HG03196 (cell line): Measurements from ENCODE around the gene KRTAP17-1.
"Not testable (repeated sequence)": the region's sequence is repeated elsewhere in the genome, so short reads cannot be mapped to it uniquely, and the experiment has no call there.

Experiments
- ATAC-seq: cut with Tn5 transposase; IDR thresholded peaks from one replicate; pipeline ENCODE4 v1.9.1; 2021; ENCODE audit not compliant: unreplicated experiment

Gene KRTAP17-1

GRCh38 chr17:41307647-41308046 lies 7.9 kb downstream of the KRTAP17-1 start:
- ATAC-seq, result no peak

- no peak for ATAC-seq
Measured at GRCh38 chr17:41304091-41304490, 11.4 kb downstream of the KRTAP17-1 start.

DNA sequence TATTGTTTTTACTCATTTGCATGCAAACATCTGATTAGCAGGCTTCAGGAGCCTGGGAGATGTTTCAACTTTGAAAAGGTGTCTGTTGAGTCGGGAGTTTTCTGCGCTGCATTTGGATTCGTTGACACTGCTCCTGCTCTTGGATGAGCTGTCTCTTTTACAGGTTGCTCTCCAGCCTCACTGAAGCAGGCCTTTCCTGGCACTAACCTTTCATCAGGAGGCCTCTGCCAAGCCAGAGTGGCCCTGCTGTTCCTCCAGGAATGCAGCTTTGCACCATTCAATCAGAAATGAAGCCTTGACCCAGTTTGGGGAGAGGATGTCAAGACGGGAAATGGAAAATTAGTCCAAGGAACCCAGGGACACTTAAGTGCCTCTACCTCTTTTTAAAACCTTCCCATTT lies 12.5 kb downstream of the KRTAP17-1 start:
- no peak for ATAC-seq

- no peak for ATAC-seq
Measured at GRCh38 chr17:41301916-41302901, 13.3 kb downstream of the KRTAP17-1 start, which contains the start of gene KRTAP29-1. KRTAP29-1 (minus strand) TSS chr17:41302851; CDS start chr17:41302851, 0 bp downstream.

DNA sequence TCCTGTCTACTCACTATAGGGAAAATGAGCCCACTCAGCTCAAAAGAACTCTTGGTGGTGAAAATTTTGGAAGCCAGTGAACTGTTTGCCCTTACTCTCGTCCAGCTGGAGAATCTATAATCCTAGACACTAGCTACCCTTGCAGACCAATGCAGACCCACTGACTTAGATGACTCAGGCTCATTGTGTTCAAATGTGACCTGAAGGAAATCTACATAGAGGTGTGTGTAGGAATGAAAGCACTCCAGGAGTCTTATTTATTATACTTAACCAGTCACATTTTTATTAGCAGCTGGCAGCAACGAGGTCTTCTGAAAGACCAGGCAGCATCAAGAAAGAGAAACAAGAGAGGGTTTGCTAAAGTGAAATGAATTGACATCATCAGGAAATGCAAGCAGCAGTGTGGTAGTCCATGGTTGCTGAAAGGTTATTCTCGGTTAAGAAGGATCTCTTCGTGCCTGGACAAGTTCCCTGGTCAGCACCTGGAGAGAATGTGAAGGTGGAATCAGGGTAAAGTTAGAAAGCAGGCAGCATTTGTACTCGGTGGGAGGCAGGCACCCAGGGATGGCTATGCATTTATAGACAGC lies 14.2 kb downstream of the KRTAP17-1 start:
- ATAC-seq, result no peak

DNA sequence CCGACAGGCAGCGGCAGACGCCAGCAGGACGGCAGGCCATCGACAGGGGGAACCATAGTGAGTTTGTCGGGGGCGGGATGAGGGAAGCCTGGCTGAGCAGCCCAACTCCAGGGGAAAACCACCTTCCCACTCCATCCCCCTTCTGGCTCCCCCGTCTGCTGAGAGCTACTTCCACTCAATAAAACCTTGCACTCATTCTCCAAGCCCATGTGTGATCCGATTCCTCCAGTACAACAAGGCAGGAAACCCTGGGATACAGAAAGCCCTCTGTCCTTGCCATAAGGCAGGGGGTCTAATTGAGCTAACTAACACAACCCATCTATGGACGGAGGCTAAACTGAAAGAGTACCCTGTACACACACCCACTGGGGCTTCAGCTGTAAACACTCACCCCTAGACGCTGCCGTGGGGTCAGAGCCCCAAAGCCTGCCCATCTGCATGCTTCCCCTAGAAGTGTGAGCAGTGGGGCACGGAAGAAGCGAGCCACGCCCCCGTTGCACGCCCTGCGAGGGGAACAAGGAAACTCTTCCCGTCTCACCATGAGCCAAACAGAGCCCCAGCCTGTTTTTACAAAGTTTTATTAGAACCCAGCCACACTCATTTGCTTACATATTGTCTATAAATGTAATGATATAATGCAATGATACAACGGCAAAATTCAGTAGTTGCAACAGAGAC lies 16.9 kb downstream of the KRTAP17-1 start:
- ATAC-seq, result no peak

- no peak for ATAC-seq
Measured at GRCh38 chr17:41296846-41297245, 18.7 kb downstream of the KRTAP17-1 start.

- ATAC-seq, result no peak
Measured at GRCh38 chr17:41294016-41294415, 21.5 kb downstream of the KRTAP17-1 start.

GRCh38 chr17:41287050-41287449 lies 28.5 kb downstream of the KRTAP17-1 start:
- no peak for ATAC-seq

- no peak for ATAC-seq
Measured at GRCh38 chr17:41284546-41284945, 31.0 kb downstream of the KRTAP17-1 start.

DNA sequence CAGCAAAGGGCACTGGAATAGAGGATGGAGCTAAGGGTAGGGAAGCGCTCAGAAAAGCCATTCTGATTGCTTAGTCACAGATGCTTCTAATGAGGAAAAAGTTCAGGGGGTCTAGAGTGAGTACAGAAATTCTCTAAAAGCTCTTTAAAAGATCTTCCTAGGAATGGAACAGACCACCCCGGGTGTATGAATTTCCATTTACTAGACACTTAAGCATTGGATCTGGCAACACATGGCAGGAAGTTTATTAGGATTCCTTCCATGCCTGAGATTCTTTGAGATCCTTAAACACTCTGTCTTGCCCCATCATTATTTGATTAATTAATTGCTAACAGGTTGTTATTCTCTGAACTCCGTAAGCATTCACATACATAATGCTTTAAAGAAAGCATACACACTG lies 31.5 kb downstream of the KRTAP17-1 start:
- ATAC-seq, result no peak

DNA sequence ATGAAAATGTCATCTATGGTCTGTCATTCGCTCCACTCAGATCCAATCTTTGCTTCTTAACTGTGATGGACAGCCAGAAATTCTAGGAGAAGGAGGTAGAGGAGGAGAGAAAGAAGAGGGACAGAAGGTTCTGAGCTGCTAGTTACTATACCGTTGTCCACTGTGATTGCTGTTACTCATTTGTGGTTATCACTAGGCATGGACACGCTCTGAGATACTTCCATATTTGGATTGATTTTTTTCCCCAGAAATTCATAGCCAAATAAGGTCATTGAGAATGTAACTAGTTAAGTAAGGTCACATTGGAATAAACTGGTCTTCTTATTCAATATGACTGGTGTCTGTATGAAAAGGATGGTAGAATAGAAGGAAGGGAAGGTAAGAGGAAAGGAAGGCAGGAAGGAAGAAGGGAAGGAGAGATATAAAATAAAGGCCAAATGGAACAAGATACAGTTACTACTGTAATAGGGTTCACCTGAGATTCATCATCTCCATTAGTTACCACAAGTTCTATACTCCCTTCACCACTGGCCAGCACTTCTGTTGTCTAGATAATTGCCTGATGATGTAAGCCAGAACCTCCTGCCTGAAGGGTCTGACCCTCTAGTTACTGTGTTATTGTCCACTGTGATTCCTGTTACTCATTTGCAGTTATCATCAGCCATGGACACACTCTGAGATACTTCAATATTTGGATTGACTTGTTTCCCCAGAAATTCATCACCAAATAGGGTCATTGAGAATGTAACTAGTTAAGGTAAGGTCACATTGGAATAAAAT lies 37.1 kb downstream of the KRTAP17-1 start:
- no peak for ATAC-seq

DNA sequence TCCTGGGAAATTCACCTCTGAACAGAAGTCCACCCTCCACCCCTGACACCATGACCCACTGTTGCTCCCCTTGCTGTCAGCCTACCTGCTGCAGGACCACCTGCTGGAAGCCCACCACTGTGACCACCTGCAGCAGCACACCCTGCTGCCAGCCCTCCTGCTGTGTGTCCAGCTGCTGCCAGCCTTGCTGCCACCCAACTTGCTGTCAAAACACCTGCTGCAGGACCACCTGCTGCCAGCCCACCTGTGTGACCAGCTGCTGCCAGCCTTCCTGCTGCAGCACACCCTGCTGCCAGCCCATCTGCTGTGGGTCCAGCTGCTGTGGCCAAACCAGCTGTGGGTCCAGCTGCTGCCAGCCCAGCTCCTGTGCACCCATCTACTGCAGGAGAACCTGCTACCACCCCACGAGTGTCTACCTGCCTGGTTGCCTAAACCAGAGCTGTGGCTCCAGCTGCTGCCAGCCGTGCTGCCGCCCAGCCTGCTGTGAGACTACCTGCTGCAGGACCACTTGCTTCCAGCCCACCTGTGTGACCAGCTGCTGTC lies 39.8 kb downstream of the KRTAP17-1 start, which contains the start of gene KRTAP9-7:
Gene KRTAP9-7, plus strand, starts transcription at position 51 of the 543 bp plus-strand sequence. Its CDS starts 0 bp downstream, at position 51.
- not testable (repeated sequence) for ATAC-seq

GRCh38 chr17:41271858-41272257 lies 43.7 kb downstream of the KRTAP17-1 start:
- ATAC-seq, result no peak

GRCh38 chr17:41271323-41271722 lies 44.2 kb downstream of the KRTAP17-1 start:
- not testable (repeated sequence) for ATAC-seq

DNA sequence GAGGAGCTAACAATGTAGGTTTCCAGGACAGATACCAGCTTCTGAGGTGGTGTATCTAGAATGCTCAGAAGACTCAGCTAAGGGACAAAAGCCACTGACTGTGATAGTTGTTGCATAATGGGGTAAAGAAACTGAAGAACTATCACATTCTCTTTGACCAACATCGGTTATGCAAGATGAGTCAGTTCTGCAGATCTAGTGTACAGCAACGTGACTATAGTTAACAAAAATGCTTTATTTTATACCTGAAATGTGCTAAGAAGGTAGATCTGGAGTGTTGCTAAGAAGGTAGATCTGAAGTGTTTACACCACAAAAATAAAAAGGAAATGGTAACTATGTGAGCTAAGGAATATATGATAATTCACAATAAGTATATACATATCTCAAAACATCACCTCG lies 47.8 kb downstream of the KRTAP17-1 start:
- ATAC-seq, result no peak

DNA sequence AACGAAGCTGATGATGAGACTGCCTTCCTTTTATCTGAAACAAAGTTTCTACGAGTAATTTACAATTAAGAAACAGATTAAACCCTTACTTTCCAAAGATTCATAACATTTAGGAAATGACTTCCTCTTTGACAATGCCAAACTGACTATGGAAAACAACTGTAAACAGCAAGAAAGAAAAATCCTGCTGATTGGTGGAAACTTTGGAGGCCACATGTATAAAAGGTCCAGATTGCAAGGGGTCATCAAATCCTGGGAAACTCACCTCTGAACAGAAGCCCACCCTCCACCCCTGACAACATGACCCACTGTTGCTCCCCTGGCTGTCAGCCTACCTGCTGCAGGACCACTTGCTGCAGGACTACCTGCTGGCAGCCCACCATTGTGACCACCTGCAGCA lies 50.4 kb downstream of the KRTAP17-1 start, which contains the start of gene KRTAP9-6:
Gene KRTAP9-6, plus strand, starts transcription at position 301 of the 400 bp plus-strand sequence. Its CDS starts 0 bp downstream, at position 301.
- no peak for ATAC-seq
